ENCODE measurements around the gene DNAJA3. TPM values are rescaled to one million over a fixed set of nuclear protein-coding genes. Genes with fewer than 3 reads are reported as not detected.
A peak's percentile ranks its signal among the peaks of the same experiment; 100 is the strongest.

DNAJA3 gene
- total and polyA plus RNA-seq, 10 of the 15 experiments (the other 5 are each of a cell fraction or from before 2014, with no cell fraction given): 8.4 to 141 (median 60.8) TPM

GRCh38 chr16:4425378-4426020 lies at the start of gene DNAJA3 (continued):
- TF ChIP-seq BRCA1 (IDR thresholded peaks at IDR 0.05; ENCODE audit: low read depth, low read length): peak; percentile 86
- peak; percentile 81 for TF ChIP-seq NR2C1 (IDR thresholded peaks at IDR 0.05)
- TF ChIP-seq, protein P1, sequence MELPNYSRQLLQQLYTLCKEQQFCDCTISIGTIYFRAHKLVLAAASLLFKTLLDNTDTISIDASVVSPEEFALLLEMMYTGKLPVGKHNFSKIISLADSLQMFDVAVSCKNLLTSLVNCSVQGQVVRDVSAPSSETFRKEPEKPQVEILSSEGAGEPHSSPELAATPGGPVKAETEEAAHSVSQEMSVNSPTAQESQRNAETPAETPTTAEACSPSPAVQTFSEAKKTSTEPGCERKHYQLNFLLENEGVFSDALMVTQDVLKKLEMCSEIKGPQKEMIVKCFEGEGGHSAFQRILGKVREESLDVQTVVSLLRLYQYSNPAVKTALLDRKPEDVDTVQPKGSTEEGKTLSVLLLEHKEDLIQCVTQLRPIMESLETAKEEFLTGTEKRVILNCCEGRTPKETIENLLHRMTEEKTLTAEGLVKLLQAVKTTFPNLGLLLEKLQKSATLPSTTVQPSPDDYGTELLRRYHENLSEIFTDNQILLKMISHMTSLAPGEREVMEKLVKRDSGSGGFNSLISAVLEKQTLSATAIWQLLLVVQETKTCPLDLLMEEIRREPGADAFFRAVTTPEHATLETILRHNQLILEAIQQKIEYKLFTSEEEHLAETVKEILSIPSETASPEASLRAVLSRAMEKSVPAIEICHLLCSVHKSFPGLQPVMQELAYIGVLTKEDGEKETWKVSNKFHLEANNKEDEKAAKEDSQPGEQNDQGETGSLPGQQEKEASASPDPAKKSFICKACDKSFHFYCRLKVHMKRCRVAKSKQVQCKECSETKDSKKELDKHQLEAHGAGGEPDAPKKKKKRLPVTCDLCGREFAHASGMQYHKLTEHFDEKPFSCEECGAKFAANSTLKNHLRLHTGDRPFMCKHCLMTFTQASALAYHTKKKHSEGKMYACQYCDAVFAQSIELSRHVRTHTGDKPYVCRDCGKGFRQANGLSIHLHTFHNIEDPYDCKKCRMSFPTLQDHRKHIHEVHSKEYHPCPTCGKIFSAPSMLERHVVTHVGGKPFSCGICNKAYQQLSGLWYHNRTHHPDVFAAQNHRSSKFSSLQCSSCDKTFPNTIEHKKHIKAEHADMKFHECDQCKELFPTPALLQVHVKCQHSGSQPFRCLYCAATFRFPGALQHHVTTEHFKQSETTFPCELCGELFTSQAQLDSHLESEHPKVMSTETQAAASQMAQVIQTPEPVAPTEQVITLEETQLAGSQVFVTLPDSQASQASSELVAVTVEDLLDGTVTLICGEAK (IDR thresholded peaks at IDR 0.05; ENCODE audit: borderline replicate concordance): peak; percentile 74; the same call in 1 of the 2 replicates
- TF ChIP-seq ZZZ3 (IDR thresholded peaks at IDR 0.05; ENCODE audit: control insufficient read depth, insufficient read length, low read depth): no peak
- TF ChIP-seq SRF (IDR thresholded peaks at IDR 0.05; ENCODE audit: low read depth in 2 of 2, low read length in 2 of 2): no peak
- TF ChIP-seq EP300 (IDR thresholded peaks at IDR 0.05; ENCODE audit: borderline replicate concordance in 1 of 2, control insufficient read depth in 1 of 2, low read depth in 2 of 2, low read length in 2 of 2): no peak
- TF ChIP-seq YY1 (IDR thresholded peaks at IDR 0.05; ENCODE audit: low read depth, low read length): peak; percentile 99
- no peak for TF ChIP-seq BCLAF1 (IDR thresholded peaks at IDR 0.05)
- no peak for TF ChIP-seq CHD4 (IDR thresholded peaks at IDR 0.05)
- no peak for TF ChIP-seq HSF1 (IDR thresholded peaks at IDR 0.05; ENCODE audit: low read depth, low read length)
- no peak for TF ChIP-seq CBX5 (IDR thresholded peaks at IDR 0.05; ENCODE audit: low read depth)
- no peak for TF ChIP-seq RAD51 (IDR thresholded peaks at IDR 0.05)
- no peak for TF ChIP-seq FOXM1 (IDR thresholded peaks at IDR 0.05; ENCODE audit: low read depth, low read length)
- TF ChIP-seq HDAC6 (IDR thresholded peaks at IDR 0.05; ENCODE audit: unreplicated experiment): no peak
- no peak for TF ChIP-seq ZBTB33 (IDR thresholded peaks at IDR 0.05)
- TF ChIP-seq KAT2A (conservative IDR thresholded peaks at IDR 0.05; ENCODE audit: control insufficient read depth, low read depth, low read length): no peak
- TF ChIP-seq TCF7 (IDR thresholded peaks at IDR 0.05; ENCODE audit: borderline replicate concordance): no peak
- TF ChIP-seq BMI1 (IDR thresholded peaks at IDR 0.05; ENCODE audit: borderline replicate concordance): no peak
- TF ChIP-seq ZNF24 (IDR thresholded peaks at IDR 0.05): no peak
- TF ChIP-seq HDGF (IDR thresholded peaks at IDR 0.05): peak; percentile 93

All from GM12878 (cell line).